GM12874 (cell line): ENCODE results near the gene NRP2.

ENCODE experiments used
- CTCF ChIP-seq: IDR thresholded peaks from 2 replicates; pipeline ENCODE4 v1.5.1; 2011; ENCODE audit warnings: low read depth, mild to moderate bottlenecking, control low read depth, low read length, moderate library complexity; ENCODE audit not compliant: insufficient read depth

NRP2 gene

GRCh38 chr2:205786976-205787375, 104.7 kb downstream of the NRP2 start:
- no peak for TF ChIP-seq CTCF

- TF ChIP-seq CTCF, result no peak
These were observed 105.5 kb downstream of the NRP2 start for GRCh38 chr2:205787761-205788160.

- no peak for TF ChIP-seq CTCF
These were observed 107.6 kb downstream of the NRP2 start for GRCh38 chr2:205789906-205790305.

GRCh38 chr2:205792908-205793307, 110.6 kb downstream of the NRP2 start:
- TF ChIP-seq CTCF, result no peak

- TF ChIP-seq CTCF, result no peak
These were observed 114.6 kb downstream of the NRP2 start for GRCh38 chr2:205796805-205797313.

- no peak for TF ChIP-seq CTCF
These were observed 115.6 kb downstream of the NRP2 start for GRCh38 chr2:205797866-205798265.

GRCh38 chr2:205800224-205800623, 117.9 kb downstream of the NRP2 start:
- TF ChIP-seq CTCF, result no peak
